HG03045 (cell line): ENCODE measurements around the gene PITHD1.
"Not testable (repeated sequence)": the region's sequence is repeated elsewhere in the genome, so short reads cannot be mapped to it uniquely, and the experiment has no call there.

Source experiments
- ATAC-seq: cut with Tn5 transposase; IDR thresholded peaks from one replicate; pipeline ENCODE4 v1.9.1; 2021; ENCODE audit warnings: mild to moderate bottlenecking, moderate library complexity; ENCODE audit not compliant: unreplicated experiment

The PITHD1 gene, protein sequence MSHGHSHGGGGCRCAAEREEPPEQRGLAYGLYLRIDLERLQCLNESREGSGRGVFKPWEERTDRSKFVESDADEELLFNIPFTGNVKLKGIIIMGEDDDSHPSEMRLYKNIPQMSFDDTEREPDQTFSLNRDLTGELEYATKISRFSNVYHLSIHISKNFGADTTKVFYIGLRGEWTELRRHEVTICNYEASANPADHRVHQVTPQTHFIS

DNA sequence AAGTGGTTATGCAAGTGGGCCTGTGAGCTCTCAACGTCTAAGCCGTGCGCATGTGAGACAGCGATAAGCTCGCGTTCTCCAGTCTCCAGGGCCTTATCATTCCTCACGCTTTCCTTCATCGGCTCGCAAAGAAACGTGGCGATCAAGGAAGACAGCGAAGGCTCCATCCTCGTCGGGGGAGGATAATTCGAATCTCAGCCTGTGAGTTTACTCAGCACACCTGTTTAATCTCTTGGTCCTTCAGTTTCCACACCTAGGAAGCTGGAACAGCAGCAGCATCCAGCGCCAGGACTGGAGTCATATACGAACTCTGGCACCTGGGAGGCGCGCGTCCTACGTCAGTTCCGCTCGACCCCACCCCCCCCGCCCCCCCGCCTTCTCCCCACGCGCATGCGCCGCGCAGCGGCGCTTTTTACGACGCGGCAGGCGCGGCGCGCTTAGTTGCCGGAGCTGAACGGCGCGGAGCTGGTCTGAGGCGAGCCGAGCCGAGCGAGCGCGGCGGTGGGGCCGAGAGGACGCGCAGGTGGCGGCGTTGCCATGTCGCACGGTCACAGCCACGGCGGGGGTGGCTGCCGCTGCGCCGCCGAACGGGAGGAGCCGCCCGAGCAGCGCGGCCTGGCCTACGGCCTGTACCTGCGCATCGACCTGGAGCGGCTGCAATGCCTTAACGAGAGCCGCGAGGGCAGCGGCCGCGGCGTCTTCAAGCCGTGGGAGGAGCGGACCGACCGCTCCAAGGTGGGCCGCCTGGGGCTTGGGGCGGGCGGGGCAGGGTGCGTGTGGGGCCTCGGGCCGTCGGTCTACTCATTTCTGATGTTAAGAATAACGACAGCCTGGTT is at the start of gene PITHD1:
PITHD1 (plus strand) TSS at position 440 of the 836 bp plus-strand sequence; CDS start at position 538, 98 bp downstream.
- peak; percentile 68 for ATAC-seq

DNA sequence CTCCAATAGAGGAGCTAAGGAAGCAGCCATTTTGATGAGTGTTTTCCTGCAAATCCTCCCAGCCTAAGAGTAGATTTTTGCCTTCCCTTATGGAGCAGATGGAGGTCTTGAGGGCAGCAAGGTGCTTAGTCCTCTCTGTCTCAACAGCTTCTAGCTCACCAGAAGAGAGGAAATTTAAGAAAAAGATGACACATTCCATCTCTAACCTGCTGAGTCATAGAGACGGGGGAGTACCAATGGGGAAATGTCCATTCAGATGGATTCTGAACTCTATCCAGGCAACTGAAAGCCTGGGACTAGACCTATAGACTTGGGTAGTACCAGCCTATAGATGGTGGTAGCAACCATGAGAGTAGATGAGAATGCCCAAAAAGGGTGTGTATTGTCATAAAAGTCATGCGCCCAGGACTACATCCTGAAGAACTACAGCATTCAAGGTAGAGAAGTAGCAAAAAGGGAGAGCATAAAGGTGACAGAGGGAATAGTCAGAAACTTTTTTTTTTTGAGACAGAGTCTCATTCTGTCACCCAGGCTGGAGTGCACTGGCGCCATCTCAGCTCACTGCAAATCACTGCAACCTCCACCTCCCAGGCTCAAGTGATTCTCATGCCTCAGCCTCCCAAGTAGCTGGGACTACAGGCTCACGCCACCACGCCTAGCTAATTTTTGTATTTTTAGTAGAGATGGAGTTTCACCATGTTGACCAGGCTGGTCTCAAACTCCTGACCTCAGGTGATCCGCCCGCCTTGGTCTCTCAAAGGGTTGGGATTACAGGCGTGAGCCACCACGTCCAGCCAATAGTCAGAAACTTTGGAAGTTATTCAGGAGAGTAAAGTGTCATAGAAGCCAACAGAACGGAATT is 45.6 kb upstream of the PITHD1 start:
- ATAC-seq = no peak

DNA sequence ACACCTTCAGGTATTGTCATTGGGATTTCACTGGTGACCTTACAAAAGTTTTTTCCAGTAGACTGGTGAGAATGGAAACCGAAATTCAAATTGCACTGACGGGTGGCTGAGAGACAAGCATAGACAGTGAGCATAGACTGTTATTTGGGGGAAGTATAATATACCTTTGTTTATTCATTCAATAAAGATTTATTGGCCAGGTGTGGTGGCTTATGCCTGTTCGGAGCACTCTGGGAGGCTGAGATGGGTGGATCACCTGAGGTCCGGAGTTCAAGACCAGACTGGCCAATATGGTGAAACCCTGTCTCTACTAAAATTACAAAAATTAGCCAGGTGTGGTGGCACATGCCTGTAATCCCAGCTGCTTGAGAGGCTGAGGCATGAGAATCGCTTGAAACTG is 44.9 kb upstream of the PITHD1 start:
- not testable (repeated sequence) for ATAC-seq

DNA sequence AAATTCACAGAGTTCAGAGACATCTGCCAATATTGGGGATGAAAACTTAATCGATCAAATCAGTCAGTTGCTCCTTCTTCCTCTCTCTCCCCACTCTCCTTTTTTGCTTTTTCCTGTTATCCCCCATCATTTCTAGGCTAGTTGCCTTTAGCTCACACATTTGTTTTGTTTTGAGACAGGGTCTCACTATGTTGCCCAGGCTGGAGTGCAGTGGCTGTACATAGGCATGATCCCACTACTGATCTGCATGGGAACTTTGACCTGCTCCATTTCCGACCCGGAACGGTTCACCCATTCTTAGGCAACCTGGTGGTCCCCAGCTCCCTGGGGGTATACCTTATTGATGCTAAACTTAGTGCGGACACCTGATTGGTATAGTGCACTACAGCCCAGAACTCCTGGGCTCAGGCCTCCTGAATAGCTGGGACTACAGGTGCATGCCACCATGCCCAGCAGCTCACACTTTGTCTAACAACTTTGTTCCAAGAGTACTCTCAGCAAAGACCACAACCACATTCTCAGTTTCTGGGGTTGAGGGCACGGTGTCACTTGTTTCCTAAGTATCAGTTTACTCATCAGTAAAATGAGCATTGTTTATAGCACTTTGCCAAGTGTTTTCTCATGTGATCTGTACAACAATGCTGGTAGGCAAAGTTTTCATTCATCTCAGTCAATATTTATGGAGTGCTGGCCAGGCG is 41.6 kb upstream of the PITHD1 start:
- no peak for ATAC-seq

DNA sequence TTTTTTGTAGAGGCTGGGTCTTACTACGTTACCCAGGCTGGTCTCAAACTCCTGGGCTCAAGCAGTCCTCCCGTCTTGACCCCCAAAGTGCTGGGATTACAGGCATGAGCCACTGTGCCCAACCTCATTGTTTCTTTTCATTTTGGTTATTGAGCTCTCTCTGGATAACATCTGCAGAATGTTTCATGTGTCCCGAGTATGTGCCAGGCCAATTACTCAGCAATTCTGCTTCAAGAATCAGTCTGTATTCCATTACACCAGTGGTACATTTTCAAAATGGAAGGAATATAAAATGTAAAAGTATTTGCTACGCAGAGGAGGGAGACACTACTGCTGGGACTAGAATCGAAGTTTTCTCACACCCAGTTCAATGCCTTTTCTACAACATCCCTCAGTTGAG is 36.6 kb upstream of the PITHD1 start:
- no peak for ATAC-seq

DNA sequence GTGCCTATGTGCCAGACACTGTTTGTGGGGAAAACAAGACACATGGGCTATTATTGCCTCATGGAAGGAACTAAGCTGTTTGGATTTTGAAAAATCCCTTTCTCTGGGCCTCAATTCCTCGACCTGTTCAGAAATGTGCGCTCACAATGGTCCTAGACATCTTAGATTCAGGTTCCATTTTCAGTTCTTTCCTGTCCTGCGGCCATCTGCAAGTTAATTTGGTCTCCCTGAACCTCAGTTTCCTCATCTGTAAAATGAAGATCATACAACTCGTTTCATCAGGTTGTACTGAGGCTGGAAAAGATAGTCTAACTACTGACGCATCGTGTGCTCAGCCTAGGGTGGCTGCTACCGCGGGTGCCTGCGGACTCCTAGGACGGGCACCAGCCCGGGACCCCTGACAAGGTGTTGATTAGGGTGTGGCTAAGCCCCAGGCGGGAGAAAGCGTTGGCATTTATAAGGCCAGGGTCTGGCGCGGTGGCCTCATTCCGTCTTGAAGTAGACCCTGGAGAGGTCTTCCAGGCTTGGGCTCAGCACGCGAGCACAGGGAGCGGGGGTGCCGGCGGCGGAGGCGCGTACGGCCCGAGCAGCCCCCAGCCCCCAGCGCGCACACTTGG is 35.4 kb upstream of the PITHD1 start:
- peak; percentile 17 for ATAC-seq

DNA sequence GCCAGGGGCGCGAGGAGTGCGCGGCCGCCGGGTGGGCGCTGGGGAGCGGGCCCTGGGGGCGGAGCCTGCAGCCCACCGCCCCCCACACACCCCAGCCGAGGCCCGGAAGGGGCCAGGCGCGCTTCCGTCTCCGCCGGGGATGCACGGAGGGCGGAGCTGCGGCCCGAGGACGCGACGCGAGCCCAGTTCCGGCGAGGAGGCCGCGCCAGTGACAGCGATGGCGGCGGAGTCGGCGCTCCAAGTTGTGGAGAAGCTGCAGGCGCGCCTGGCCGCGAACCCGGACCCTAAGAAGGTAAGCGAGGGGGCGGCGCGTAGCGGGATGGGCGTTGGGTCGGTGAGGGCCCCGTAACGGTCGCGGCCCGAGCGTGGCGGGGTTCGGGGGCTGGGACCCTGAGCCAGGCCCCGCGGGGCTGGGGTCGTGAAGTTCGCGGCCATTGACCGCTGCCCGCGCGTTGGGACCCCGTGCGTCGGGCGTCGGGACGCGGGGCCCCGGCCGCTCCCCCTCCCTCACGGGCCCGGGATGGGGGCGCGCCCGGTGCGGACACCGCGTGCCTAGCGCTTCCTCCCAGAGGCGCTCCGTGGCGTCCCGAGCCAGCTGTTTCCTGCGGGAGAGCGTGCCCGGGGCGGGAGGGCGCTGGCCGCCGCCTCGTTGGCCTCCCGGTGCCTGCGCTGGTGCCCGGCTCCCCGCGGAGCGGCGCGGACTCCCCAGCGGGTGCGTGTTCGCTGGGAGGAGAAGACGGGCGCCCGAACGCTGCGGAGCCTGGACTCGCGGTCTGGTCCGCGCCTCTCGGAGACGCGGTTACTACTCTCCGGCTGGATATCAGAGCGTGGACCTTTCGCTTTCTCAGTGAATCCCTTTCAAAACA is 34.7 kb upstream of the PITHD1 start, which contains the start of gene ELOA:
ELOA (plus strand) TSS at position 185 of the 866 bp plus-strand sequence; CDS start at position 218, 33 bp downstream.
- ATAC-seq = peak; percentile 81

DNA sequence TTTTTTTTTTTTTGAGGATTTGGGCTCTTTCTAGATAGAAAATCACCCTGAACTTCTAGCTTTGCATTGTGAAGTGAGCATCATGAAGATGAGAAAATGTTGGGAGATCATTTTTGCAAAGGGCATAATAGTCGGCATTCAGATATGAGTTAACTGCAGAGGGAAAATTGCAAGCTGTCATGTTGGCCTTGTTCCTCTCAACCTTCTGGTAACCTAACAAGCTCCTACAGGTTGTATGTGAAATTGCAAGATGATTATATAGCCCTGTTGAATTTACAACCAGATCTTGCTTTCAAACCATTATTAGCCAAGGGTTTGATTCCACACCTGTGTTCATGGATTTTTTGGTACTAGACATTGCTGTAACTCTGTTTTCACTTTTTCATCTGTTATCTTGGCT is 32.7 kb upstream of the PITHD1 start:
- no peak for ATAC-seq

DNA sequence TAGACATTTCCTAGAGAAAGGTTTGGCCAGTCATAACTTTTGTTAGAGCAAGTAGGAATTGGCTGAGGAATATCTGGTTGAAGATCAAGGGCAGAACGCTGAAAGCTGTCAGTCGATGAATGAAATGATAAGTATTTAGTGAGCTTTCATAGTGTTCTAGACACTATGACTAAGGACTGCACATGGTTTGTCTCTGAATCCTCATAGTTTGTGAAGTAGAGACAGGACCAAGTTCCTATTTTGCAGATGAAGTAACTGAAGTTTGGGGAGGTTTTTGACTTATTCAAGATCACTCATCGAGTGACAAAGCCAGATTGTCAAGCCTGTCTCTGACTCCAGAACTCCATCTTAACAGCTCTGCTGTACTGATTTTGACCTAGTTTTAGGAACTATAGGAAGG is 30.2 kb upstream of the PITHD1 start:
- no peak for ATAC-seq

DNA sequence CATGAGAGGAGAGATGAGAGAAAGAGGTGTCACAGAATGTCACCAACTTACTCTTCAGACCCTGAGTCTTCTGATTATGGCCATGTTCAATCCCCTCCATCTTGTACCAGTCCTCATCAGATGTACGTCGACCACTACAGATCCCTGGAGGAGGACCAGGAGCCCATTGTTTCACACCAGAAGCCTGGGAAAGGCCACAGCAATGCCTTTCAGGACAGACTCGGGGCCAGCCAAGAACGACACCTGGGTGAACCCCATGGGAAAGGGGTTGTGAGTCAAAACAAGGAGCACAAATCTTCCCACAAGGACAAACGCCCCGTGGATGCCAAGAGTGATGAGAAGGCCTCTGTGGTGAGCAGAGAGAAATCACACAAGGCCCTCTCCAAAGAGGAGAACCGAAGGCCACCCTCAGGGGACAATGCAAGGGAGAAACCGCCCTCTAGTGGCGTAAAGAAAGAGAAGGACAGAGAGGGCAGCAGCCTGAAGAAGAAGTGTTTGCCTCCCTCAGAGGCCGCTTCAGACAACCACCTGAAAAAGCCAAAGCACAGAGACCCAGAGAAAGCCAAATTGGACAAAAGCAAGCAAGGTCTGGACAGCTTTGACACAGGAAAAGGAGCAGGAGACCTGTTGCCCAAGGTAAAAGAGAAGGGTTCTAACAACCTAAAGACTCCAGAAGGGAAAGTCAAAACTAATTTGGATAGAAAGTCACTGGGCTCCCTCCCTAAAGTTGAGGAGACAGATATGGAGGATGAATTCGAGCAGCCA is 27.0 kb upstream of the PITHD1 start:
- no peak for ATAC-seq

DNA sequence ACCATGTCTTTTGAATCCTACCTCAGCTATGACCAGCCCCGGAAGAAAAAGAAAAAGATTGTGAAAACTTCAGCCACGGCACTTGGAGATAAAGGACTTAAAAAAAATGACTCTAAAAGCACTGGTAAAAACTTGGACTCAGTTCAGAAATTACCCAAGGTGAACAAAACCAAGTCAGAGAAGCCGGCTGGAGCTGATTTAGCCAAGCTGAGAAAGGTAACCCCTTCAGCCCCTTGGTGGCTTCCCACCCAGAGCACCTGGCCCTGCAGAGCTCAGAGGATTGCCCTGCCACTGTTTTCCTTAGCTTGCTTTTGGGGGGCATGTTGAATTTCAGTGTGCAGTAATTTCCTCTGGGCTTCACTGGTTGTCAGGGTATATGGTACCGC is 26.4 kb upstream of the PITHD1 start:
- no peak for ATAC-seq

DNA sequence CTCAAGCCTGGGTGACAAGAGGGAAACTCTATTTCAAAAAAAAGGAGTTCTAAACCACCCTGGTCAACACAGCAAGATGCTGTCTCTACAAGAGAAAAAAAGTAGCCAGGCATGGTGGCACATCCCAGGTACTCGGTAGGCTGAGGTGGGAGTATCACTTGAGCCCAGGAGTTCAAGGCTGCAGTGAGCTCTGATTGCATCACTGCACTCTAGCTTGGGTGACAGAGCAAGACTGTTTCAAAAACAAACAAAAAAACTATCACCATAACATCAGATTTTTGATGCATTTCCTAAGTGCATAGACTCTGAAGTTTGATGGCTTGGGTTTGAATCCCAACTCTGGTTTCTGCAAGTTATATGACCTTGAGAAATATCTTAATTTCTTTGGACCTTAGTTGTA is 25.3 kb upstream of the PITHD1 start:
- no peak for ATAC-seq

DNA sequence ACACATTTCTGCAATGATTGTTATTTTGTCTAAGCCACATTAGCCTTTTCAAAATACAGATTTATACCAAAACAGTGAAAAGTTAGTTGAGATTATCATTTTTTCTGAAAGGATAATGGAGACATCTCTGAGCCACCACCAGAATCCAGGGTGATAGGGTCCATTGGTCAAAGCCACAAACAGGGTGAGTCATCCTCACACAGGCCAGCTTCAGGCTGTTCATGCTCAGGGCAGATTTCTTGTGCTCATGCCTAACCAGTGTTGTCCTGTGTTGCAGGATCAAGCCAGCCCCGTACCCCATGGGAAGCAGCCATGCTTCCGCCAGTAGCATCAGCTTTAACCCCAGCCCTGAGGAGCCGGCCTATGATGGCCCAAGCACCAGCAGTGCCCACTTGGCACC is 21.5 kb upstream of the PITHD1 start:
- ATAC-seq = no peak

DNA sequence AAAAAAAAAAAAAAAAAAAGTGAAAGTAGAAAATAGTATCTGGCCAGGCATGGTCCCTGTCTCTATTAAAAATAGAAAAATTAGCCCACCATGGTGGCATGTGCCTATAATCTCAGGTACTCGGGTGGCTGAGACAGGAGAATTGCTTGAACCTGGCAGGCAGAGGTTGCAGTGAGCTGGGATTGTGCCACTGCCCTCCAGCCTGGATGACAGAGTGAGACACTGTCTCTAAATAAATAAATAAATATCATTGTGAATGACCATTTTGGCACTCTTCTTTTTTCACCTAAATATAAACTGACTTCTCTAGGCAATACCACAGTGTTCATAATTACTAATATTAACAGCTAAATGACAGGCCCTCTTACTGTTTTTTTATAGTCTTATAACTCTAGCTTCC is 20.4 kb upstream of the PITHD1 start:
- no peak for ATAC-seq

DNA sequence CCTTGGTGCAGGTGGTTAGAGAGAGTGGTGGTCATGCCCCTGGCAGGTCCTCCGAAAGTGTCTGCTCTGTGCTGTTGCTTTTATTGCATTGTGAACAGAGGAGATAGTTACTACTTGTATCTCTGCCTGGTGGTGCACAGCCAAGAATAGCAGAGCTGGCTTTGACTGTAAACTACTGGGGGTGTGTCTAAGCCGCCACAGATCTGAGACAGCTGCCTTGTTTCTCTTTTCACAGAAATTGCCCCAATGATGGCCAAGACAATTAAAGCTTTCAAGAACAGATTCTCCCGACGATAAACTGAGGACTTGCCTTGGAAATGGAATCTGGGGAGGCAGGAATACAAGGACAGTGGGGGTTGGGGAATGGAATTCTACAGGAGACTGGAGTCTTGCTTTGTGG is 18.9 kb upstream of the PITHD1 start:
- no peak for ATAC-seq

DNA sequence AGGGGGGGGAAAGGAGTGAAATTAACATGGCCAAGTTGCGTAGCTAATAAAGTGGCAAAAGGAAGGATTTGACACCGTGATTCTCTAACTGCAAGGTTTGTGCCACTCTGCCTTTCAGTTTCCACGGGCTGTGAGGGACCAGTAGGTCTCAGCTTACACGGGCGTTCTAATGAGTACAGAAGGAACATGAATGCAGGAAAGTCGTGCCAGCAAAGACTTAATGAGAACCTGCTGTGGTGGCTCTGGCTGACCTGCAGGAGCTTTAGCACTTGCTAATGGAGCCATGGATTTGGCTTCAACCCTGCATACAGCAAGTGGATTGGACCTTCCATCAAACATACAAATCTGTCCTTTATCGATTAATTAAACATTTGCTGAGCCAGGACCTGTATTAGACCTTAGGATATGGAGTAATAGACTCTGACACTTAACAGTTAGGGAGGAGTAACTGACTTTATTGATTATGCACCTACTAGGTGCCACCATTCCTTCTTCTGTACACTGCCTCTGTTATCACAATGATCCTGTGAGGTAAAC is 15.1 kb upstream of the PITHD1 start:
- no peak for ATAC-seq

DNA sequence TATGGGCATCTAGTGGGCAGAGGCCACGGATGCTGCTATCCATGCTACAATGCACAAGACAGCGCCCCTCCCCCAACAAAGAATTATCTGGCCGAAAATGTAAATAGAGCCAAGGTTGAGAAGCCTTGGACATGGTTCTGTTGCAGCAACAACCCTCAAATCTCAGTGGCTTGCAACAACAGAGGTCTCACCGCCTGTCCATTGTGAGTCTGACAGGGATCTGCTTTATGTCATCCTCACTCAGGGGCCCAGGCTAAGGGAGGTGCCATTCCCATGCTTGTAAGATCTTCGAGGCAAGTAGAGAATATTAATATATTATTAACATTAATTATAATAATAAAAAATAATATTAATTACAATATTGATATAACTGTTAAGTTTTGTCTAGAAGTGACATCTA is 9.5 kb upstream of the PITHD1 start:
- no peak for ATAC-seq

DNA sequence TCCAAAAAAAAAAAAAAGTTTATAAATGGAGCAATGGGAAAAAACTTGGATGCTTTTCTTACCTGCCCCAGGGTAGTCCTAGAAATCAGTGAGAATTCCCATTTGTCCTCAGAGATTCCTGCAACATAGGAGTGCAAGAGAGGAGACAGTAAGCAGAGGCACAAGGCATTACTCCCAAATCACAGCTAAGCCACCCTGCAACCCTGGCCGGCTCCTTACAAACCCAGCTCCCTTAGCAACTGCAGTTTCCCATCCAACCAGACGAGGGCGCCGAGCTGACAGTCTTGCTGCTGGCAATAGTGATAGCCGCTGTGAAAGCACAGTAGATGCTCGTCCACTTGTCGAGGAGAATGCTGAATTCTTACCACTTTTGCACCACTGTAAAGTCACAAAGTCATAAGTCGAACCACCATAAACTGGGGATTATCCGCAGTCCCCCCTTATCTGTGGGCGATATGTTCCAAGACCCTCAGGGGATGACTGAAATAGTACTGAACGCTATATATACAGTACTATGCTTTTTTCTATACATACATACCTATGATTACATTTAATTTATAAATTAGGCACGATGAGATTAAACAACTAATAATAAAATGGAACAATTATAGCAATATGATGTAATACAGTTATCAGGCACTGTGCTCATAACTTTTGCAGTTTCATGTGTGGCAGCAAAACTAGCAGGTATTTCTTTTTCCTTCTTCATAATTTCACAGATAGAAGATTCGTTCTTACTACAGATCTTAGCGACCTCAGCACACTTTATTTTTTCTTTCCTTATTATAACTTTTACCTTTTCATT is 6.0 kb upstream of the PITHD1 start:
- no peak for ATAC-seq
